T-helper 1 cell treated with Interleukin-12 subunit alpha and Interleukin-12 subunit beta and Interleukin-4 antibody, amounts not matched to agents 30 μg/mL and 1 μg/mL, for 36 hours (primary cell): ENCODE measurements around the gene AEBP1.
A peak's percentile ranks its signal among the peaks of the same experiment; 100 is the strongest.

Source experiments
- H3K27ac Mint-ChIP-seq: one replicate; pipeline ENCODE4 v1.8.0; 2021; ENCODE audit warnings: mild to moderate bottlenecking, mixed read lengths
- H3K27me3 Mint-ChIP-seq: one replicate; pipeline ENCODE4 v1.8.0; 2021; ENCODE audit warnings: low read depth, mixed read lengths
- H3K36me3 Mint-ChIP-seq: one replicate; pipeline ENCODE4 v1.8.0; 2021; ENCODE audit warnings: low read depth, mixed read lengths
- H3K4me1 Mint-ChIP-seq: one replicate; pipeline ENCODE4 v1.8.0; 2021; ENCODE audit warnings: low read depth, mixed read lengths
- H3K4me3 Mint-ChIP-seq: one replicate; pipeline ENCODE4 v1.8.0; 2021; ENCODE audit warnings: mild to moderate bottlenecking, moderate library complexity, mixed read lengths
- H3K9me3 Mint-ChIP-seq: one replicate; pipeline ENCODE4 v1.8.0; 2021; ENCODE audit warnings: mixed read lengths

AEBP1 gene

GRCh38 chr7:44076101-44076895 lies 27.8 kb upstream of the AEBP1 start:
- H3K27ac Mint-ChIP-seq = no peak overlapping the region
- no peaks in the 10 kb centered on the region for H3K27me3 Mint-ChIP-seq
- H3K4me1 Mint-ChIP-seq = peaks cover 13% of the 10 kb centered on the region
- no peak overlapping the region for H3K4me3 Mint-ChIP-seq
- no peaks in the 10 kb centered on the region for H3K9me3 Mint-ChIP-seq
- peaks cover 23% of the 10 kb centered on the region for H3K36me3 Mint-ChIP-seq

- Mint-ChIP-seq H3K9me3 (no peaks in the 10 kb centered on the region), H3K27me3 (no peaks in the 10 kb centered on the region), H3K4me3 (no peak overlapping the region), H3K4me1 (peaks cover 14% of the 10 kb centered on the region), H3K27ac (no peak overlapping the region), H3K36me3 (peaks cover 24% of the 10 kb centered on the region)
Observed at GRCh38 chr7:44077061-44077460, 27.1 kb upstream of the AEBP1 start.

GRCh38 chr7:44077681-44078091 lies 26.5 kb upstream of the AEBP1 start:
- Mint-ChIP-seq H3K9me3 (no peaks in the 10 kb centered on the region), H3K4me3 (no peak overlapping the region), H3K36me3 (peaks cover 19% of the 10 kb centered on the region), H3K4me1 (peaks cover 14% of the 10 kb centered on the region), H3K27ac (peak overlapping the region; percentile 33), H3K27me3 (no peaks in the 10 kb centered on the region)

GRCh38 chr7:44078521-44078920 lies 25.6 kb upstream of the AEBP1 start:
- Mint-ChIP-seq H3K27me3 (no peaks in the 10 kb centered on the region), H3K9me3 (no peaks in the 10 kb centered on the region), H3K27ac (peak overlapping the region; percentile 5), H3K4me3 (no peak overlapping the region), H3K36me3 (peaks cover 18% of the 10 kb centered on the region), H3K4me1 (peaks cover 21% of the 10 kb centered on the region)

- Mint-ChIP-seq H3K36me3 (peaks cover 18% of the 10 kb centered on the region), H3K9me3 (no peaks in the 10 kb centered on the region), H3K27me3 (no peaks in the 10 kb centered on the region), H3K27ac (no peak overlapping the region), H3K4me3 (no peak overlapping the region), H3K4me1 (peaks cover 21% of the 10 kb centered on the region)
Observed at GRCh38 chr7:44079331-44080021, 24.7 kb upstream of the AEBP1 start.

GRCh38 chr7:44080118-44080517 lies 24.0 kb upstream of the AEBP1 start:
- Mint-ChIP-seq H3K36me3 (peaks cover 15% of the 10 kb centered on the region), H3K4me1 (peaks cover 21% of the 10 kb centered on the region)

GRCh38 chr7:44080686-44081265 lies 23.4 kb upstream of the AEBP1 start:
- H3K9me3 Mint-ChIP-seq = no peaks in the 10 kb centered on the region
- peaks cover 15% of the 10 kb centered on the region for H3K36me3 Mint-ChIP-seq

More at GRCh38 chr7:44080118-44080517, 24.0 kb upstream of the AEBP1 start:
- Mint-ChIP-seq H3K27ac (no peak overlapping the region), H3K27me3 (no peaks in the 10 kb centered on the region), H3K4me3 (no peak overlapping the region), H3K9me3 (no peaks in the 10 kb centered on the region)

GRCh38 chr7:44081266-44081748 lies 22.8 kb upstream of the AEBP1 start:
- Mint-ChIP-seq H3K4me3 (peak overlapping the region; percentile 88), H3K36me3 (peaks cover 15% of the 10 kb centered on the region)

More at GRCh38 chr7:44080686-44081265, 23.4 kb upstream of the AEBP1 start:
- Mint-ChIP-seq H3K27ac (peak overlapping the region; percentile 91), H3K4me3 (peak overlapping the region; percentile 88), H3K27me3 (no peaks in the 10 kb centered on the region), H3K4me1 (peaks cover 21% of the 10 kb centered on the region)

GRCh38 chr7:44082541-44083207 lies 21.5 kb upstream of the AEBP1 start:
- Mint-ChIP-seq H3K4me3 (peak overlapping the region; percentile 88), H3K27ac (peak overlapping the region; percentile 71), H3K9me3 (no peaks in the 10 kb centered on the region), H3K4me1 (peaks cover 18% of the 10 kb centered on the region), H3K36me3 (peaks cover 13% of the 10 kb centered on the region), H3K27me3 (no peaks in the 10 kb centered on the region)

More at GRCh38 chr7:44081266-44081748, 22.8 kb upstream of the AEBP1 start:
- peak overlapping the region; percentile 91 for H3K27ac Mint-ChIP-seq
- H3K4me1 Mint-ChIP-seq = peaks cover 21% of the 10 kb centered on the region
- no peaks in the 10 kb centered on the region for H3K27me3 Mint-ChIP-seq
- no peaks in the 10 kb centered on the region for H3K9me3 Mint-ChIP-seq

GRCh38 chr7:44083796-44084195 lies 20.3 kb upstream of the AEBP1 start:
- peaks cover 14% of the 10 kb centered on the region for H3K4me1 Mint-ChIP-seq
- H3K27ac Mint-ChIP-seq = peak overlapping the region; percentile 16
- H3K27me3 Mint-ChIP-seq = no peaks in the 10 kb centered on the region
- no peaks in the 10 kb centered on the region for H3K9me3 Mint-ChIP-seq
- H3K4me3 Mint-ChIP-seq = peak overlapping the region; percentile 43
- H3K36me3 Mint-ChIP-seq = peaks cover 5% of the 10 kb centered on the region

- Mint-ChIP-seq H3K27me3 (no peaks in the 10 kb centered on the region), H3K4me3 (no peak overlapping the region), H3K36me3 (peaks cover 5% of the 10 kb centered on the region), H3K9me3 (no peaks in the 10 kb centered on the region), H3K4me1 (peaks cover 14% of the 10 kb centered on the region), H3K27ac (no peak overlapping the region)
Observed at GRCh38 chr7:44084701-44085100, 19.4 kb upstream of the AEBP1 start.

- Mint-ChIP-seq H3K9me3 (no peaks in the 10 kb centered on the region), H3K4me1 (peaks cover 14% of the 10 kb centered on the region), H3K27ac (no peak overlapping the region), H3K4me3 (no peak overlapping the region), H3K27me3 (no peaks in the 10 kb centered on the region), H3K36me3 (peaks cover 5% of the 10 kb centered on the region)
Observed at GRCh38 chr7:44085546-44085945, 18.6 kb upstream of the AEBP1 start.

GRCh38 chr7:44086627-44087026 lies 17.5 kb upstream of the AEBP1 start:
- H3K4me3 Mint-ChIP-seq = no peak overlapping the region
- H3K27me3 Mint-ChIP-seq = no peaks in the 10 kb centered on the region
- no peak overlapping the region for H3K27ac Mint-ChIP-seq
- peaks cover 6% of the 10 kb centered on the region for H3K4me1 Mint-ChIP-seq
- H3K9me3 Mint-ChIP-seq = no peaks in the 10 kb centered on the region
- no peaks in the 10 kb centered on the region for H3K36me3 Mint-ChIP-seq
